GM19238 (cell line): ENCODE measurements around the gene RASGEF1C.

ENCODE experiments used
- DNase-seq: peaks from one replicate; pipeline ENCODE4 v3.0.0; 2011; ENCODE audit warnings: low spot score; ENCODE audit not compliant: insufficient read length

The RASGEF1C gene

DNA sequence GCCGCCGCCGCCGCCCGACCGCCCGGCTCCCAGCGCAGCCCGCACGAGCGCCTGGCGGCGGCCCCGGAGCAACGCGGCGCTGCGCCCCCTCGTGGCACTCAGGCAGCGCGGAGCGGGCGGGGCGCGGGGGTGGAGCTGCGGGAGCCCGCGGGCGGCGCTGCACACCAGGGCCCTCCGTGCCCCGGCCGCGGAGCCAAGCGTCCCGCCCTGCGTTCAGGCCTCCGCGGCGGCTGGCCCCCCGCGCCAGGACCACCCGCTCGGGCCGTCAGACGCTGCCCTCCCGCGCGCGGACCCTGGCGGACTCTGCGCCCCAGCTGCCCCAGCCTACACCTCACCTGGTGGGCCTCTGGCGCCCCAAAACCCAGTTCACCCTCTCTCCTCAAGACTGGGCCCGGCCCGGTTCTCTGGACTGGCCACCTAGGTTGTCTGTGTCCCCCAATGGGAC lies at the start of gene RASGEF1C:
Gene RASGEF1C, minus strand, starts transcription at position 75 of the 445 bp plus-strand sequence. CDS start 71,159 bp downstream, outside the sequence.
- peak; percentile 60 for DNase-seq

DNA sequence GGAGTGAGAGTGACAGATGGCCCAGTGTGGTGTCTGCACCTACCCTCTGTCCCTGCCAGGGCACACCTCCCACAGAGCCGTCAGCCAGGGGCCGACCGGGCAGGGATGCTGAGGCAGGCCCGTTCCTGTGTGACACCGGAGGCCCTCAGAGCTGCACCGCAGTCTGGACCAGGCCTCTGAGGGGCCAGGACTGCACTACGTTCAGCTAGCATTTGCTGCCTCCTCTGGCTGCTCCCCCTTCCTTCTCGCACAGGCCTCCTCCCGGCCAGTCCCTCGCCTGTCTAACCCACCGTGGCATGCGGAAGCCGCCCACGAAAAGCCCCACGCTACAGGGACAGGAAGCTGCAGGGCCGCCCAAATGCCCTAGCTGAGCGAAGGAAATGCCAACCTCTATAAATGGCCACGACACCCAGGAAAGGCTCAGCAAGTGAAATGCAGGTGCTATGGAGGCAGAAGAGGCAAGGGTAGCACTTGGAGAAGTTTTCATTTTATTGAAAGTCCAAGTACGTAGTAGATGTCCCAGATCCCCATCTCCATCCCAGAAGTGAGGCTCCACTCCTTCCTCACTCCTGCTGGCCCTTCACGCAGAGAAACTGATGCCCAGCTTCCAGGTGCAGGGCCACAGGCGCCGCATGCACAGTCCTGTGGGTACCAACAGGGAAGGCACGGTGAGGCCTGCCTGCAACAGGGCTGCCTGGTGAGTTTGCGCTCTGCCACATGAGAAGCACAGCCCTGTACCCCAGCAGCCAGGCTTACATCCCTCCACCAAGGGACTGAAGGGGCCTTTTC lies 44.2 kb upstream of the RASGEF1C start:
- no peak for DNase-seq

DNA sequence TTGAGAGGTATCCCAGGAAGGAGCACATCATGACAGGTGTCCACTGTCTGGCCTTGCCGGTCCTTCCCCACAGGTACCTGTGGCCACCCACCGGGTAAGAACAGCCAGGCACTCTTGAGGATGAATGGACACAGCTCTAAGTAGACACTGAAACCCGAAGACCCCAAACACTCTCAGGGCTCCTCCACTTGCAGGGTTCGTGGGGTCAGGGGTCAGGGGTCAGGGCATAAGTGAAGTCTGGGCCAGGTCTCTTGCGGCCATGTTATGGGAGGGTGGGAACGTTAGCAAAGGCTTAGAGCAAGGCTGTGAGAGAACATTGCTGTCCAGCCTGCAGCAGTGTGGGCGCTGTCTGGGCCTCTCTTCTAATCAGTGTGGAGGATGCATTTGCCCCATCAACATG lies 42.9 kb upstream of the RASGEF1C start:
- no peak for DNase-seq

DNA sequence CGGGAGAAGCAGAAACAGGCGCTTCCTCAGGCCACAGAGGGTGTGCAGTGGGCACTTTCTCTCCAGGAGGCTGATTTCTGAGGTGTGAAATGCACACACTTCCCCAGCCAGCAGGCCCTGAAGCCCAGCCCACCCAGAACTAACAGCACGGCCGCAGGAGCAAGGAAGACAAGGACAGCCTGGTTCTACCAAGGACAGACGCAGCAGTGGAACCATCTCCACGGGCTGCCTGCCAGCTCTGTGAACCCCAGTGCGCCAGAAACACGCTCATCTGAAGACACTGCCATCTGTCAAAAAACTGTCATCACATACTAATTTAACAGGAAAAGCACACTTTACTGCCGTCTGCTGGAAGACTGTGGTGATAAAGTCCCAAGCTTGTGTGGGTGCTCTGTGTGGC lies 42.1 kb upstream of the RASGEF1C start:
- DNase-seq: no peak

DNA sequence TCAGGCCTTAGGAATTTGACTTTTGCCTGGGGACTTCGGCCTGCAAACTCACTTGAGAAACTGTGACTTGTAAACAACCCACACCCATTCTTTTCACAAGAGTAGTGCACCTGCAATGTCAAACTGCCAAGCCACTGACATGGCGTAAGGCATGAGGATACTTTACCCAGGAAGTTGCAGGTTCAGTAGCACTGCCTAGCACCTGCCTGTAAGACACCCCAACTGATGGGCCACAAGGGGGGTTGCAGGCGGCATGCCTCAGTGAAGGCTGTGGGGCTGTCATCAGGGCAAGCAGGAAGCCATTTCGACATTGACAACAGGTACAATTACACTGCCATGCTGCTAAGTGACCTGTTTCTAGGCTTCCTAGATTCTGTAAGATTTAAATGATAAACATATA lies 41.3 kb upstream of the RASGEF1C start:
- DNase-seq: no peak

DNA sequence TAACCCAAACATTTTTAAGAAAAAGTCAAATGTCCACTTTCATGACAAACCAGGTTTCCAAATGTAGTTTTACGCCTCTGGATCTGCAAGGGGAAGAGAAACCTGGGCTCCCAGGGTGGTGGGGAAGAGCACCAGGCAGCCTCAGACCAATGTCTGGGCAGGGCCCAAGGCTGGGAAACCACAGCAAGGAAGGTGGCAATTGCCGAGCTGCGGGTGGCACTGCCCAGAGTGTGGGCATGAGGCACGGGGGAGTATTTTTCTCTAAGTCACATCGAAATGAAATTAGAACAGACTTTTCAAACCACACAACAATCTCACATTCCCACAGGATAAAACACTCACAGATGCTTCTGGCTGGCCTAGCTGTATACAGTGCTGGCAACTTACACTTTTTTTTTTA lies 32.6 kb upstream of the RASGEF1C start:
- DNase-seq: no peak

DNA sequence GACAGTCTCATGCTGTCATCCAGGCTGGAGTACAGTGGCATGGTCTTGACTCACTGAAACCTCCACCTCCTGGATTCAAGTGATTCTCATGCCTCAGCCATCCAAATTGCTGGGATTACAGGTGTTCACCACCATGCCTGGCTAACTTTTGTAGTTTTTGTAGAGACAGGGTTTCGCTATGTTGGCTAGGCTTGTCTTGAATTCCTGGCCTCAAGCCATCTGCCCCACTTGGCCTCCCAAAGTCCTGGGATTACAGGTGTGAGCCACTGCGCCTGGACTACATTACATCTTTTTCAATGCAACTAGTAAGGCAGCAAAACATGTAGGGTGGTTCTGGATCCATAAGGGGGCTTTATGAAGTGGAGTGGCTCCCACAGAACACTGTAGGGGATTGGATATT lies 29.6 kb upstream of the RASGEF1C start:
- DNase-seq: no peak

DNA sequence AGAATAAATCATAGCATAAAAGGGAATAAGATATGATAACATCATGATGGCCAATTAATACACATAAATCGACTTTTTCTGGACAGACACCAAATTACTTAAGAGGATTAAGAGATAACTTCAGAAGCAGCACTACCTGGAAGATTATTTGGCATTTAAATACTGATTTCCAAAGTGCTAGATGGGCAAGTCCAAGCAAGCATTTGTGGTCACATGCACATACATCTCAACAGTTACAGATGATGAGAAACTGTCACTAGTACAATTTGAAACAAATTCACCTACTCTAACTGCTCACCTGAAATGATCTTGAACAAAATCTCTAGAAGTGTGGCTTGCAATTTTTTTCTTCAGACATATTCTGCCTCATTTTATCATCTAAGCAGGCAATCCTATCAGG lies 26.8 kb upstream of the RASGEF1C start:
- DNase-seq: no peak

DNA sequence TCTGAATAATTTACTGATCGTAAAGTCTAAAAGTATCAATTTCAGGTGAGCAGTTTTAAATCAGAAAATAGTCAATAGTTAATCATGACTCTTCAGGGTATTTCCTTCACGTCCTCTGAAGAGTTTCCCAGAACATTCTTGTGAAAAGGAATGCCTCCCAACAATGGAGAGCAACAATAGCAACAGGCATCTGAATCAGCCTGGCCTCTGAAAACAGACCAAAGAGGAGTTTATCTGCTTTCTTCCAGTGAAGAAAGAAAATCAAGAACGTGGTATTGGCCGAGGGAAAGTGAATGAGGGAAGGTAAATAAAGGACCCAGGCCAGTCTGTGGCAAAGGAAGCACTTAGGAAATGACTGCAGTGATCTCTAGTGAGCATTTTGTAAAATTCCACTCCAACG lies 26.1 kb upstream of the RASGEF1C start:
- no peak for DNase-seq

DNA sequence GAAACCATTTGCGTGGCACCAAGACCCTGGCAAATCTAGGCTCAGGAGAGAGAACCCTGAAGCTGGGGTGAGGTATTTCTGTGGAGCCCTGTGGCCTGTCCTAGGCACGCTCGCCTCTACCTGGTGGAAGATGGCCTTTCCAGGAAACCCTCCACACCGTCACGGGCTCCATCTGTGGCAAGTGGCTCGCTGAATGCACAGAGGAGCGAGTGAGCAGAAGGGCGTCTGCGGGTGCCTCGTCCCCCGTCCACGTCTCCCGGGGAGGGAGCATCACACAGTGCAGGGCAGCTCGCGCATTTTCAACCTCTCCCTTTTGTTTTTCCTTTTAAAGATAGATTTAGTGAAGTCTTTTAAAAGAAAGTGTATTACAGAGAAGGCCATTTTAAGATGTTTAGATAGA lies 25.3 kb upstream of the RASGEF1C start:
- no peak for DNase-seq

DNA sequence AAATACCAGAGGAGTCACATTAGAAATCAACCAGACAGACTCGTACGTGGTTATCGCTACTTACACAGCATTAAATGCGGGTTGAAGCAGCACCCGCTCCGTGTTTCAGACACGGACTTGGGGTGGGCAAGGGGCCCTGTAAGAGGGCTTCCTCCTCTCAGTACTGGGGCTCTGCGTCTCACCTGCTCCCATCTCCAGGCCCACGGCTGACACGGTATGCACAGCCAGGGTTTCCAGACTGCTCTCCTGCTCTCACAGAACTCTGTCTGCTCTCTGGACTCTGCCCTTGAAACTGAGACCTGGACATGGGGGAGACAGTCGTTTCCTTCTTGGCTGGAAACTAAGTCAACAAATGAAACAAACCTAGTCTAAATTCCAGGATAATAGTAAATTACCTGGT lies 24.7 kb upstream of the RASGEF1C start:
- no peak for DNase-seq

DNA sequence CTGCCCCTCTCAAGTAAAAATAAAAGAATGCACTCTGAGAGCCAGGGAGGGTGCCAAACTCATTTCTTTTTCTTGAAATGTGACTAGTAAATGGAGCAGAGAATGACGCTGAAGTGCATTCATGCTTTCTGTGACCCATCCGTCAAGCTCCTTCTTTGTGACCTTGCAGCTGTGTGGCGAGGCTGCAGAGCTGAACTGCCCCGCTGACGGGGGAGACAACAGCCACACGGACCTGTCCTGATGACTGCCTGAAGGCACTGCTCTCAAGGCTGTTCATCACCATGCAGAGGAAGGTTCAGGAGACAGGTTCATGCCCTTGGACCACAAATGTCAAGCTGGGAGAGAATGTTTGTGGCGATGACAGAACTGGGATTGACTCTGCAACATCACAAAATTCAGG lies 21.0 kb upstream of the RASGEF1C start:
- no peak for DNase-seq

DNA sequence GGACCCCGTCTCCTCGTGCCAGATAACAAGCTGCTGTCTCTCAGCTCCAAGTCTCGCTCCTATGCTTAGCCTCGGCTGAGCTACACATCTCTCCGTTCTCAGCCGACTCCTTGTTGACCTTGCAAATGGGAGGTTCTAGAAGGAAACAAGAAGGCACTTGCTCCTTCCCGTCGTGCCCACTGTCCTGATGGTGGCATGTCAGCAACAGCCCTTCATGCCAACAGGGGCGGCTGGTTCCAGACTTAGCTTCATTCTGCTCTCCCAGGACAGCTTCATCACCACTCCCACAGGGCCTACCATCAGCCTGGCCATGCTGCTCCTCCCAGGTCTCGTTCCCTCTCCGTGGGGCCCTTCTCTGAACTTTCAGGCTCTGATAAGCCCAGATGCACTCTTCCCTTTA lies 13.0 kb upstream of the RASGEF1C start:
- no peak for DNase-seq

DNA sequence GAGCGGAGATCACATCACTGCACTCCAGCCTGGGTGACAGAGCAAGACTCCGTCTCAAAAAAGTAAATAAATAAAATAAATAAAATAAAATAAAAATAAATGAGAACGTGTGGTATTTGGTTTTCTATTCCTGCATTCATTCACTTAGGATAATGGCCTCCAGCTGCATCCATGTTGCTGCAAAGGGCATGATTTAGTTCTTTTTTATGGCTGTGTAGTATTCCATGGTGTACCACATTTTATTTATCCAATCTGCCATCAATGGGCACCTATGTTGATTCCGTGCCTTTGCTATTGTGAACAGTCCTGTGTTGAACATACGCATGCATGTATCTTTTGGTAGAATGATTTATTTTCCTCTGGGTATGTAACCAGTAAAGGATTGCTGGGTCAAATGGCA lies 8.8 kb upstream of the RASGEF1C start:
- no peak for DNase-seq

DNA sequence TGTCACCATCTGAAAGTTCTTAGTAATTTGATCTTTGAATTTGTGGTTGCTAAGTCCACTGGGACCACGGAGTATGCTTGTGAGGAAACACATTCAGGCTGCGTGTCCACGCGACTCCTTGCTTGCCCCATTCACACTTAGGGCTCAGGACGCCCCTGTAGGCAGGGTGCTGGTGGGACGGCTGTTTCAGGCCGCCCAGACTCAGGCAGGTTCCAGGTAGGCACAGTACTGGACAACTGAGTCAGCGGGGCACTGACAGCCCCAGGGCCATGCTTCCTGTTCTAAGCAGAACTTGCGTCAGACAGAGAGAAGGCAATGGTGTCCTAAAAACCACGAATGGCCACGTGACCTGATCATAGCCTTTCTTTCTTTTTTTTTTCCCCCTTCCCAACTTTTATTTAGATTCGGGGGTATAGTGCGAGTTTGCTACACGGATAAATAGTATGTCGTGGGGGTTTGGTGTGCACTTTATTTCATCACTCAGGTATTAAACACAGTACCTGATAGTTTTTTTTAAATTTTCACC lies 7.7 kb upstream of the RASGEF1C start:
- DNase-seq: no peak

DNA sequence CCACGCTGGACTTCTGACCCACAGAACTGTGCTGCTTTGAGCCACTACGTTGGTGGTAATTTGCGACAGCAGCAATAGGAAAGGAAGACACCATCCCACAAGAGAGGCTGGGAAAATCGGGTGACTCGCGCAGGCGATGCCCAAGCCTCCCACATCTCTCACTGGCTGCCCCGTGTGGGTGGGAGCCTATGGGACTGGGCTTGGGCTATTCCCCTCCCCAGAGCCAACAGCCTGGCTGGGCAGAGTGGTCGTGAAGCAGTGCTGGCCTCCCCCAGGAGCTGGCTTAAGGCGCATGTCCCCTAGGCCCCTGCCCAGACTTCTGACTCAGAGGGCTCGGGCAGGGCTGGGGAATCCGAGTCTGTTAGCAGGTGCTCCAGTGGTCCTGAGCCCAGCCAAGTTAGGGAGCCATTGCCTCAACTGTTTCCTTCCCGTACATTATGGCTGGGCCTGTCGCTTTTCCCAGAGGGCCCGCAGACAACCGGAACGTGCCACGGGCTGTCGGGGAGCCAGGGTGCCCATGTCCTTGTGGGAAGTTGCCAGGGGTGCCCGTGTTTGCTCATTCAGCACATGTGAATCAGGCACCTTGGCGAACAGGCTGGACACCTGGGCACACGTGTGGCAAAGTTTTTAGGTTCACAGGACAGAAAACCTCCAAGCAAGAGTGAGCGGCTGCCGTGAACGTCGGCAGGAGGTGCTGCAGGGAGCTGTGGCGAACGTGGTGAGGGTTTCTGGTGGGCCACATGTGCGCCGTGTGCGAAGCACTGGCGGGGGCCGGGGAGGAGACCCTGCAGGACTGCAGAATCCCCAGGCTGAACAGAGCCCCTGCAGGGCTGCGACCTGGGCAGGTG lies 7.0 kb upstream of the RASGEF1C start:
- no peak for DNase-seq

DNA sequence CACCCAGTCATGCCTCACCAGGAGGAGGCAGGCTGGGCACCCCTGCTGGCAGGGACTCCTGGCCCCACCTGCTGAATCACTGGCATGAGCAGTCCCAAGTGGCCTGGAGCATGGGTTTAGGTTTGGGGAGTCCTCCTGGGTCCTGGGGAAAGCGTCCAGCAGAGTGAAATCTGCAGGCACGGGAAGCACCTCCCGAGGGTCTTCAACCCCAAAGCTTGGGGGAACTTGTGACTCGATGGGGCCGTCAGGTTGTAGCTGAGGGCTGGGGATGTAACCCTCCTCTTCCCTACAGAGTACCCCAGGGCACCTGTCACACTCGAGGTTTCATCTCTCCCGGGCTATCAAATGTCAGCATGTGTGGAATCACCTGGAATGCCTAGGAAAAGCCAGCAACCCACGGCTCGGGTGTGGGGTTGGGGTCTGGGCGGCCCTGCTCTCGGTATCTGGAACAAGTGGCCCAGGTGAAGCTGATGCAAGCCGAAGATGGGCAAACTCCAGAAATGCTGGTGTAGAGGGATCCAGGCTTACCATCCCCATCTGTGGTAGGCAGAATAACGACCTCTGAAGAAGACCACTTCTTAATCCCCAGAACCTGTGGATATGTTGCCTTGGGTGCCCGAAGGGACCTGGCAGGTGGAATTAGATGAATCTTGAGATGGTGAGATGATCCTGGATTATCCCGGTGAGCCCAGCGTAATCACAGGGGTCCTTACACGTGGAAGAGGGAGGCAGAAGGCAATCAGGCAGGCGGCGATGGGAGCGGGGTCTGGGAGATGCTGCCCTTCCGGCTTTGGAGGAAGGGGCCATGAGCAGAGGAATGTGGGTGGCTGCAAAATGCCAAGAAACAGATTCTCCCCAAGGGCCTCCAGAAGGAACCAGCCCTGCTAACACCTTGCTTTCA lies 6.1 kb upstream of the RASGEF1C start:
- no peak for DNase-seq

DNA sequence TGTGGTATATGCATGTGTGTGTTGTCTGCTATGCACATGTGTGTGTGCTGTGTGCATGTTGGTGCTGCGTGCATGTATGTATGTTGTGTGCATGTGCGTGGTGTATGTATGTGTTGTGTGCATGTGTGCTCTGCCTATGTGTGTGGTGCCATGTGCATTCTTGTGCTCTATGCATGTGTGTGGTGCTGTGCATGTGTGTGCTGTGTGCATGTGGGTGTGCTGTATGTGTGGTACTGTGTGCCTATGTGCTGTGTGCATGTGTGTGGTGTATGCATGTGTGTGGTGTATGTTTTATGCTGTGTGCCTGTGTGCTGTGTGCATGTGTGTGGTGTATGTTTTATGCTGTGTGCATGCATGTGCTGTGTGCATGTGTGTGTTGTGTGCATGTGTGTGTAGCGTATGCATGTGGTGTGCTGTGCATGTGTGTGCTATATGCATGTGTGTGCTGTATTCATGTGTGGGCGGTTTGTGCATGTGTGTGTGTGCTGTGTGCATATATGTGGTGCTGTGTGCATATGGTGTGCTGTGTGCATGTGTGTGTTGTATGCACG lies 4.7 kb upstream of the RASGEF1C start:
- DNase-seq: no peak

DNA sequence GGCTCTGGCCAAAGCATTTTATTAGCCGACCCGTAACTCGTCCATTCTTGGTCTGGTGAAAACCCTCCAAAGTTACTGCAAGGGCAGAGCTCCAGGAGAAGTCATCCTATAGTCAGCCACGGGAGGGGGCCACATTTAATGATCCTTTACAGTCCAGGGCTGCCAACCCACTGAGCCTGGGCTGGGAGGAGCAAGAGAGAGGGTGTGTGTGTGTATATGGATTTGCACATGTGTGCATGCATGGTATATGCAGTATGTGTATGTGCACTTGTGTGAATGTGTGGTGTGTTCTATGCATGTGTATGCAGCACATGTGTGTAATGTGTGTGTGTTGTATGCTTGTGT lies 4.2 kb upstream of the RASGEF1C start:
- no peak for DNase-seq

DNA sequence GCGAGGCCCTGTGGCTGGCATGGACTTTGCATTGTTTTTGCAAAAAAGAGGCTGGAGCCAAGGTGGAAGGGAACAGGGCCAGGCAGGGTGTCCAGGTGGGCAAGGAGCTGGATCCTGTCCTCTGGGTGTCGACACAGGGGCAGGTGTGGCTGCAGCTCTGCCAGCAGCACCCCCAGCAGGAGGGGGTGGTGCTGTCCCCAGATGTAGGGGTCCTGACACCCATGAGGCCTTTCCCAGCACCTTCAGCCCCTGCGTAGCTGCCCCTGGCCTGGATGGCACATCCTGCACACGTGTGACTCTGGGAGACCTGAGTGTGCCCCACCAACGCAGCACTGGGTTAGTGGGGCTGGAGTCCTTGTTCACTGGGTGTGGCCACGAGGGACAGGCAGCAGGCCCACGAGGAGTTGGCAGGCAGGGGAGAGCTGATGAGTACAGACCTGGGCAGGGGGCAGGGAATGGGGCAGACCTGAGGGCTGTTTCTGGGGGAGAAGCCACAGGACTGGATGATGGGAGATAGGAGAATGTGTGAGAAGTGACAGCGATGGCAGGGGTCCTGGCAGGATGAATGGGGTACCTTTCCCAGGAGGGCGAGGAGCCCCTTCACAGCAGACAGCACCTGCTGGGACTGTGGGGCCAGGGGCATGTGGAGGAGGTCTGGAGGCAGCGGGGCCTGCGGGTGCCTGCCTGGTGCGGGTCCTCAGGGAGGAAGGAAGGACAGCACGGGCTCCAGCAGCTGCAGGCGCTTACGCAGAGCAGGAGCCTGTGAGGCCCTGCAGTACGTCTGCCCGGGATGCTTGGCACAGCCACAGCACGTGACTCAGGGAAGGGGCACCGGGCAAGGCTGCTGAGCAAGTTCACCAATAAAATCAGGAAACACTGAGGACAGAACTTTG lies 3.6 kb upstream of the RASGEF1C start:
- DNase-seq: no peak
